HEK293T (cell line): ENCODE data around the gene FAM50A.

Experiments
- CTCF ChIA-PET: fragments of 350-600 bp; formaldehyde crosslinking; extraction: SDS; loops from one replicate; lab custom pipeline; 2021; ENCODE audit warnings: antibody characterized with exemption, inconsistent platforms; lab: Yijun Ruan, JAX
- POLR2A ChIA-PET: fragments of 350-600 bp; formaldehyde crosslinking; extraction: SDS; loops from one replicate; lab custom pipeline; 2020; ENCODE audit warnings: antibody characterized with exemption, inconsistent platforms; lab: Yijun Ruan, JAX
- DNase-seq: peaks from one replicate; pipeline ENCODE4 v3.0.0; 2012; ENCODE audit warnings: mixed read lengths; ENCODE audit errors: extremely low spot score
- ARNT ChIP-seq: fragments of 450-650 bp; IDR thresholded peaks from 2 replicates; pipeline ENCODE4 v1.6.1; 2017; ENCODE audit warnings: mild to moderate bottlenecking
- BHLHE40 ChIP-seq: fragments of 450-650 bp; IDR thresholded peaks from 2 replicates; pipeline ENCODE4 v1.6.1; 2016; ENCODE audit warnings: mild to moderate bottlenecking, moderate library complexity, borderline replicate concordance
- CTBP1 ChIP-seq: fragments of 450-650 bp; IDR thresholded peaks from 2 replicates; pipeline ENCODE4 v1.6.1; 2016; ENCODE audit warnings: borderline replicate concordance
- ELF4 ChIP-seq: fragments of 450-650 bp; IDR thresholded peaks from 2 replicates; pipeline ENCODE4 v1.6.1; 2017; ENCODE audit warnings: antibody characterized with exemption
- FOXA1 ChIP-seq: fragments of 450-650 bp; IDR thresholded peaks from 2 replicates; pipeline ENCODE4 v1.6.1; 2016; ENCODE audit warnings: mild to moderate bottlenecking
- FOXK2 ChIP-seq: fragments of 450-650 bp; IDR thresholded peaks from 2 replicates; pipeline ENCODE4 v1.6.1; 2016; ENCODE audit warnings: mild to moderate bottlenecking
- FOXM1 ChIP-seq: fragments of 450-650 bp; IDR thresholded peaks from 2 replicates; pipeline ENCODE4 v1.6.1; 2017; ENCODE audit warnings: mild to moderate bottlenecking, borderline replicate concordance
- HDGF ChIP-seq: fragments of 450-650 bp; IDR thresholded peaks from 2 replicates; pipeline ENCODE4 v1.6.1; 2017; ENCODE audit warnings: antibody characterized with exemption, borderline replicate concordance
- L3MBTL2 ChIP-seq: fragments of 450-650 bp; conservative IDR thresholded peaks from 2 replicates; pipeline ENCODE4 v1.6.1; 2016; ENCODE audit warnings: mild to moderate bottlenecking
- LEF1 ChIP-seq: fragments of 450-650 bp; IDR thresholded peaks from 2 replicates; pipeline ENCODE4 v1.6.1; 2017; ENCODE audit warnings: mild to moderate bottlenecking, borderline replicate concordance
- NFRKB ChIP-seq: fragments of 450-650 bp; IDR thresholded peaks from 2 replicates; pipeline ENCODE4 v1.6.1; 2016; ENCODE audit warnings: mild to moderate bottlenecking, moderate library complexity
- PKNOX1 ChIP-seq: fragments of 450-650 bp; IDR thresholded peaks from 2 replicates; pipeline ENCODE4 v1.6.1; 2016
- SP1 ChIP-seq: fragments of 450-650 bp; IDR thresholded peaks from 2 replicates; pipeline ENCODE4 v1.6.1; 2017
- SUZ12 ChIP-seq: fragments of 450-650 bp; IDR thresholded peaks from 2 replicates; pipeline ENCODE4 v1.6.1; 2016; ENCODE audit warnings: mild to moderate bottlenecking
- TARDBP ChIP-seq: fragments of 450-650 bp; IDR thresholded peaks from 2 replicates; pipeline ENCODE4 v1.6.1; 2016
- ZNF384 ChIP-seq: fragments of 450-650 bp; IDR thresholded peaks from 2 replicates; pipeline ENCODE4 v1.6.1; 2016

The FAM50A gene

DNA sequence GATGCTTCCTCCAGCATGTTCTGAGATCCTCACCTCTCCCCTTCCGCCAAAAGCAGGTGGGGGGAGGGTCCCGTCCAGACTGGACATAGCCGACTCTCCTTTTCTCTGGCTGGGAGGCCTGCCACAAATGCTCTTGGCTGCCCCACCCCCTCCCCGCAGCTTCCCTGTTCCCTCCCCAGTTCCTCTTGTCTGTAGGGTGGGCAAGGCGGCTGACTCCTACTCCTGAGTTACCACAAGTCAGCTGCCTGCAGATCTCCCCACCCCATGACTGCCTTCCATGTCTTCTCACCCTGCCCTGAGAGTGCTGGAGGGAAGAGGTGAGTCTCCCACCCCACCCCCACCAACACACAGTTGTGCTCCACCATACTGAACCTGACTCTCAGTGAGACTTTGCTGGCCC, 12.6 kb upstream of the FAM50A start:
- TF ChIP-seq BHLHE40 (no peak), NFRKB (no peak), CTBP1 (no peak), HDGF (no peak), ELF4 (no peak), FOXK2 (no peak), SP1 (no peak), LEF1 (no peak), TARDBP (no peak), FOXA1 (no peak), ZNF384 (no peak), FOXM1 (no peak), ARNT (no peak), PKNOX1 (no peak), SUZ12 (no peak), L3MBTL2 (no peak)
- ChIA-PET CTCF (no interaction called here), POLR2A (interaction anchor here (1.1 to 1.4 kb wide), 3 partner anchors 10 to 21 kb away, joined by 3 to 5 read pairs (median 4); no protein-coding TSS in a partner anchor)
- DNase-seq = no peak

- TF ChIP-seq NFRKB (no peak), BHLHE40 (no peak), CTBP1 (no peak), FOXA1 (no peak), TARDBP (no peak)
- DNase-seq = no peak
- ChIA-PET CTCF (interaction anchor here (0.7 kb wide), 1 partner anchor 34 kb away, joined by 4 read pairs; the partner anchor contains the start of gene RPL10), POLR2A (interaction anchor here (0.8 kb wide), 1 partner anchor 14 kb away, joined by 3 read pairs; no protein-coding TSS in a partner anchor)
Measured at GRCh38 chrX:154432210-154432609, 11.7 kb upstream of the FAM50A start.

- ChIA-PET POLR2A (no interaction called here), CTCF (no interaction called here)
- TF ChIP-seq BHLHE40 = no peak
- no peak for TF ChIP-seq FOXM1
- no peak for TF ChIP-seq SUZ12
- TF ChIP-seq L3MBTL2 = no peak
- TF ChIP-seq SP1 = no peak
- no peak for TF ChIP-seq FOXA1
- no peak for TF ChIP-seq LEF1
- TF ChIP-seq FOXK2 = no peak
- TF ChIP-seq ZNF384 = no peak
- no peak for TF ChIP-seq TARDBP
- no peak for TF ChIP-seq ELF4
- no peak for TF ChIP-seq HDGF
- TF ChIP-seq CTBP1 = no peak
- no peak for TF ChIP-seq NFRKB
- no peak for TF ChIP-seq ARNT
- no peak for TF ChIP-seq PKNOX1
- DNase-seq = no peak
Measured at GRCh38 chrX:154433605-154434004, 10.3 kb upstream of the FAM50A start.

DNA sequence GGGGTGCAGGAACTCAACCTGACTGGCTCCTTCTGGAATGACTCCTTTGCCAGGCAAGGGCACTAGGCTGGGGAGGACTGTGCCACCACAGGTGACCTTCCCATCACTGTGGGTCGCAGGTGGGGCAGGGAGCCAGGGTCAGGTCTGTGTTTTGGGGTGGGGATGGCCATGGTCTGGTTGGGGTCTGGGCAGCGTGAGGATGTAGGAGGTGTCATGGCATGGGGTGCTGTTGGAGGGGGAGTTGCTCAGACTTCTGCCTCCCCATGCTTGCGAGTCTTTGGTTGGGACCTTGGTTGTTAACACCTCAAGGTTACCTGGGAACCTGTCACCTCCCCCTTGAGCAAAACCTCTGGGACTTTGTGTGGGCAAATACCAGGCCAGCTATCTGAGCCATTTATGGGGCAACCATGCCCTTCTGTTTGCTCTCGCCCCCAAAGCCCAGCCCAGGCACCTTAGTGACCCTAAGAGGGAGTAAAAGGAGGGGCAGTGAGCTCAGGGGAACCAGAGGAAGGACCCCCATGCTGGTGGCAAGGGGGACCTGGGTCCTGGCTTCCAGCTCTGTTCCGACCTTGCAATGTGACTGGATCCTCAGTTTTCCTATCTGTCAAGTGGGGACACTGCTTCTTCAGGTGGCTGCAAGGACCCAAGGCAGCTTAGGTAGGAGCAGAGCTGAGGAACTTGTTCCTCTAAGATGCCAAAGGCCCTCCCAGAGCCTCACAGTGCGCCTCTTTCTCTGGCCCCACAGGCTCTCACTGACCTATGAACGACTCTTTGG, 9.4 kb upstream of the FAM50A start:
- CTCF ChIA-PET = no interaction called here
- no peak for TF ChIP-seq FOXM1
- no peak for TF ChIP-seq LEF1
- TF ChIP-seq ARNT = no peak
- TF ChIP-seq FOXA1 = no peak
- no peak for TF ChIP-seq ZNF384
- no peak for TF ChIP-seq L3MBTL2
- no peak for TF ChIP-seq SUZ12
- no peak for TF ChIP-seq HDGF
- TF ChIP-seq ELF4 = no peak
- no peak for TF ChIP-seq PKNOX1
- no peak for TF ChIP-seq BHLHE40
- no peak for TF ChIP-seq FOXK2
- no peak for TF ChIP-seq TARDBP
- TF ChIP-seq CTBP1 = no peak
- DNase-seq = no peak
- POLR2A ChIA-PET = interaction anchor here (0.8 to 1.9 kb wide), 2 partner anchors 52 to 55 kb away, joined by 3 to 5 read pairs; partner anchors contain the start of genes SLC10A3 and UBL4A

DNA sequence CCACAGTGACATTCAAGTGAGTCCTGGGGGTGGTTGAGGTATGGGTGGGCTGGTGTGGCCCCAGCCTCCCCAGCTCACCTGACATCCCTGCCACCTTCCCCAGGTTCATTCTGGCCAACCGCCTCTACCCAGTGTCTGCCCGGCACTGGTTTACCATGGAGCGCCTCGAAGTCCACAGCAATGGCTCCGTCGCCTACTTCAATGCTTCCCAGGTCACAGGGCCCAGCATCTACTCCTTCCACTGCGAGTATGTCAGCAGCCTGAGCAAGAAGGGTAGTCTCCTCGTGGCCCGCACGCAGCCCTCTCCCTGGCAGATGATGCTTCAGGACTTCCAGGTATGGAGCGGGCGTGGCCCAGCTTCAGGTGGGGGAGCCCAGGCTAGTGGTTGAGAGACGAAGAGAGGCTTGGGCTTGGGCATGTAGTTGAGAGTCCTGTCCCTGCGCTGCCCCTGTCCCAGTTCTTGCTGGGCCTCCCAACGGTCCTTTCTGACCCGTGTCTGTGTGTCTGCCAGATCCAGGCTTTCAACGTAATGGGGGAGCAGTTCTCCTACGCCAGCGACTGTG, 8.7 kb upstream of the FAM50A start:
- no peak for TF ChIP-seq SP1
- TF ChIP-seq BHLHE40 = no peak
- TF ChIP-seq FOXM1 = no peak
- TF ChIP-seq SUZ12 = no peak
- TF ChIP-seq LEF1 = no peak
- CTCF ChIA-PET = no interaction called here
- POLR2A ChIA-PET = interaction anchor here (0.8 to 1.9 kb wide), 4 partner anchors 9 to 55 kb away, joined by 3 to 5 read pairs (median 4); partner anchors contain the start of genes FAM50A, SLC10A3 and UBL4A
- DNase-seq = no peak
